ENCODE data around the gene SLAMF9.

The SLAMF9 gene

DNA sequence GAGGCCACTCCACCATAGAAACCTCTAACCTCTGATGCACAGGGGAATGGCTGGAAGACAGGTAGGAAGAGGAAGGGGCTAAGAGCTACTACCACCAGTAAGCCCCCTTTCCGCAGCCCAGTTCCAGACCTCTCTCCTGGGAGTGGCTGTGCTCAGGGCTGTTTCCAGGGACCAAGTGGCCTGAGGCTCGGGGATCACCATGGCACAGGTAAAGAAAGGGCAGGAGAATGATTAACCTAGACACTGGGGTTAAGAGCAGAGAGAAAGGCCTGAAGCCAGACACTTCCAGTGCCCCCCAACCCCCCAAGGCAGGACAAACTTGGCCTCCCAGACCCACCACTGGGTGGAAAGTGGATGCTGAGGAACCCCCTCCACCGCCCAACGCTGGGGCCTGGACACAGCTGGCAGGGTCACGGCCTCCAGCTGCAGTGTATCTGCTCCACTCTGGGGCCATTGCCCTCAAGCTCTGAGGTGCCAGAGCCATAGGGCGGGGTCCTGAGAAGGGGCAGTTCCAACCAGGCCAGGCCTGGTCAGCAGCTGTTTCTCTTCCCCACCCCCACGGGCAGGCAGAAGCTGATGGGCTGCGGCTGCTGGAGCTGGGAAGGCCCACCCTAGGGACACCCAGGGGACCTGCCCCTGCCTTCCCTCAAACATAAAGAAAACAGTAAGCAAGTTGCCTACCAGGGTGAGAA, 31.4 kb downstream of the SLAMF9 start:
- TF ChIP-seq Cebpa-rat (IDR thresholded peaks at IDR 0.05), result no peak
- Histone ChIP-seq H3K4me2 (peak overlapping the region; percentile 88), H3K4me3 (peak overlapping the region; percentile 96), H3K9me3 (no peaks in the 10 kb centered on the region), H3K9ac (peak overlapping the region; percentile 96), H3K27ac (peak overlapping the region; percentile 72), H3K36me3 (peaks cover 57% of the 10 kb centered on the region), H3K4me1 (peaks cover 74% of the 10 kb centered on the region), H4K20me1 (peaks cover 68% of the 10 kb centered on the region), H3K27me3 (no peaks in the 10 kb centered on the region)

DNA sequence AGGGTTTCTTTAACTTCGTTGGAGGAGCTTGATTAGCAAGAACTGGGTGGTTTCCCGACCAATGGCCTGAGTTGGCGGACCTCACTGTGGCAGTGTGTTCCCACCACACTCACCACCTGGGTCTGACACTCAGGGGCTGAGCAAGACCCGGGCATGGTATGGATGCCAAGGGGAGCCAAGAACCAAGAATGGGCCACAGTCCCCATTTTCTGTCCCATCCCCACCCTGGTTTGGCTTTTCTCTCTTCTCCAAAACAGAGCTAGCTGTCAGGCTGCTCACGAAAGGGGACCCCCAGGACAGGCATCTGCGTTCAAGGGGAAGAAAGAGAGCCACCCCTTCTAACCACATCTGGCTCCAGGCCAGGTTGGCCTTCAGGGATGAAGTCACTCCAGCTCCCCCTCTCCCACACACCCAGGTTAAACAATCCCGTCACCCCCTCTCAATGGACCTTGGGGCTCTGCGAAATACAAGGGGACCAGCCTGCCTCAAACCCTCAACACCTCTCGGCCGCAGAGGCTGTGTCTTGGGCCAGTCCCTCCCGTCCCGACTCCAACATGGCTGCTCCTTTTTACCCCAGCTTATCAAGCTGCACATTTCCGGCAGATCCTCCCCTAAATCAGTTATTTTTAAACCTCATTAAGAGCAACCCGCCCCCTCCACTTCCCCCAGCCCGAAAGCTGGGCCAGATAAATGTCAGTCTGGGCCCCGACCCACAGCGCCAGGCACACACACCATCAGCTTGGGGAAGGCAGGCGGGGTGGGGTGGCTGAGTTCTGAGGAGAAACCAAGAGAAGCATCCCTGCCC, 32.1 kb downstream of the SLAMF9 start:
- no peak for TF ChIP-seq Cebpa-rat (IDR thresholded peaks at IDR 0.05)
- peak overlapping the region; percentile 88 for H3K4me2 ChIP-seq
- H3K27me3 ChIP-seq, result no peaks in the 10 kb centered on the region
- no peaks in the 10 kb centered on the region for H3K9me3 ChIP-seq
- peaks cover 71% of the 10 kb centered on the region for H4K20me1 ChIP-seq
- H3K36me3 ChIP-seq, result peaks cover 57% of the 10 kb centered on the region
- H3K27ac ChIP-seq, result peak overlapping the region; percentile 72
- H3K4me3 ChIP-seq, result peak overlapping the region; percentile 96
- peaks cover 82% of the 10 kb centered on the region for H3K4me1 ChIP-seq
- H3K9ac ChIP-seq, result peak overlapping the region; percentile 96

DNA sequence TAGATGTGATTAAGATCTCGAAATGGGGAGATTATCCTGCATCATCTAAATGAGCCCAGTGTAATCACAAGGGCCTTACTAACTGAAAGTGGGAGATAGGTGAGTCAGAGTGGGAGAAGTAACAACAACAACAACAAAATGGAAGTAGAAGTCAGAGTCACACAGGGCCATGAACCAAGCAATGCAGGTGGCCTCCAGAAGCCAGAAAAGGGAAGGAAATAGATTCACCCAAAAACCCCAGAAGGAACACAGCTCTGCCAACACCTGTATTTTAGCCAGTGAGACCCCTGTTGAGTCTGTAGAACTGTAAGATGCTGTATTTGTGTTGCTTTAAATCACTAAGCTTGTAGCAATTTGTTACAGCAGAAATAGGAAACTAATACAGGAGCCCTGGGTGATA, 32.8 kb downstream of the SLAMF9 start:
- Histone ChIP-seq H3K9ac (peak overlapping the region; percentile 96; the same call in 1 of the 2 replicates), H3K36me3 (peaks cover 62% of the 10 kb centered on the region), H3K27me3 (no peaks in the 10 kb centered on the region), H4K20me1 (peaks cover 71% of the 10 kb centered on the region), H3K4me2 (peak overlapping the region; percentile 88), H3K27ac (peak overlapping the region; percentile 72), H3K4me1 (peaks cover 85% of the 10 kb centered on the region), H3K4me3 (peak overlapping the region; percentile 96; the same call in 1 of the 2 replicates), H3K9me3 (no peaks in the 10 kb centered on the region)
- no peak for TF ChIP-seq Cebpa-rat (IDR thresholded peaks at IDR 0.05)

DNA sequence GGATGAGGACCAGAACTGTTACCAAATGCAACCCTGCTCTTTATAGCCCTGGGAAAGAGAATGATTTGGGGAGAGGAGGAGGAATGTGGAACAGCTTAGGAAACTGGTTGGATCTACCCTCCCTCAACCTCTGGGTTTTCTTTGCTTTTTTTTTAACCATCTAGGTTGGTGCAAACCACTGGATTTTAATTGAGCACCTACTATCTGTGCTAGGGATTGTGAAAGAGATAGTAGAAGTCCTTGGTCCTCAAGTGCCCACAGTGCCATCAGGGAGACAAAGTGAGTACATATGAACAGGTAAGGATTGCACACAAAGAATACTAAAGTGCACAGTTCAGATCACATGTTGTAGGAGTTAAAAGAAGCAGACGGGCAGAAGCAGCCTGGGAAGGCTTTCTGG, 33.4 kb downstream of the SLAMF9 start:
- Histone ChIP-seq H3K9me3 (no peaks in the 10 kb centered on the region), H3K4me3 (no peak overlapping the region), H4K20me1 (peaks cover 71% of the 10 kb centered on the region), H3K27me3 (no peaks in the 10 kb centered on the region), H3K4me1 (peaks cover 82% of the 10 kb centered on the region), H3K36me3 (peaks cover 68% of the 10 kb centered on the region), H3K4me2 (peak overlapping the region; percentile 88; the same call in 1 of the 2 replicates), H3K9ac (no peak overlapping the region; the same call in 1 of the 2 replicates), H3K27ac (no peak overlapping the region)
- no peak for TF ChIP-seq Cebpa-rat (IDR thresholded peaks at IDR 0.05)

DNA sequence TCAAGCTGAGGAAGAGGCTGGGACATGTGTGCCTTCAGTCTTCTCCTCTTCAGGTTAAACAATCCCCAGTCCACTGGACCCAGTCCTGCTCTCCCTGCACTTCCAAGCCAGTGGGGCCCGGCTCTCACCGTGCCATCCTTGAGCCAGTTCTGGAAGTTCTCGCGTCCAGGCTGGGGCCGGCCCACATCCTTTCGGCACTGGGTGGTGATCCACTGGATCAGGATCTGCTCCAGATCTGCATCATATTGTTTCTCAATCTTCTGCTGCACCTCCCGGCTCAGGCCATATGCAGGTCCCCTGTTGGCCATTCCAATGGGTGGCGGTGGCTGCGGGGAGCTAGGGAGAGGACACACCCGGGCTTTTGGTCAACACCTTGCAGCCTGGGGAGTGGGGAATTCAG, 33.8 kb downstream of the SLAMF9 start:
- Histone ChIP-seq H3K9me3 (no peaks in the 10 kb centered on the region), H3K27me3 (no peaks in the 10 kb centered on the region), H3K4me2 (0 out of 2 replicates have a peak overlapping the region, but pooled peaks have one; percentile 14), H3K36me3 (peaks cover 71% of the 10 kb centered on the region), H3K9ac (no peak overlapping the region), H4K20me1 (peaks cover 71% of the 10 kb centered on the region), H3K4me1 (peaks cover 81% of the 10 kb centered on the region), H3K27ac (peak overlapping the region; percentile 49), H3K4me3 (no peak overlapping the region)
- no peak for TF ChIP-seq Cebpa-rat (IDR thresholded peaks at IDR 0.05)

DNA sequence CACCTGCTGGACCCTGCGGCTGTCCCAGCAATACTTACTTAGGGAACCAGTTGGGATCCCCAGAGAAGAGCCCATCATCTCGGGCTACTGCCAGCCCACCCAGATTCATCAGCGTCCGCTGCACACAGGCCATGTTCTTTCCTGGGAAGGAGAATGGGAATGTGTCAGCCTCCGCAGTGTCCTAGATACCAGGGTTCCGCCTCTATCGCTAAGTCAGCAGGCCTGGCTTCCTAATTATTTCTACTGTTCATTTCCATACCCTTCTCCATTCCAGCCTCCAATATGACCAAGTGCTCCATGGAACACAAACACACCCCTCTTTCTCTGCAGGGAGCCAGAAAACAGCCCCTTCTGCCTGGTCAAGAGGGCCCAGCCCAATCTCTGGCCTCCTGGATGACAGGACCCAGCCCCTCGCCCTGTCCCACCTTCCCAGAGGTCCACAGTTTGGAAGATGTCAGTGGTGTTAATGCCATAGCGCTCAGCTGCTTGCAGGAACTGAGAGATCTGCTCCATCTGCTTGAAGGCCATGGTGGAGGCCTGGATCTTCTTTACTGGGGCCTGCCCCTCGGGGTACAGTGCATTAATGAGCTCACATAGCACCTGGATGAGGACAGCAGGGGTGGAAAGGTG, 34.7 kb downstream of the SLAMF9 start:
- no peak for TF ChIP-seq Cebpa-rat (IDR thresholded peaks at IDR 0.05)
- Histone ChIP-seq H4K20me1 (peaks cover 71% of the 10 kb centered on the region), H3K9me3 (no peaks in the 10 kb centered on the region), H3K9ac (no peak overlapping the region), H3K27me3 (no peaks in the 10 kb centered on the region), H3K4me2 (peak overlapping the region; percentile 67), H3K4me1 (peaks cover 81% of the 10 kb centered on the region), H3K4me3 (no peak overlapping the region), H3K27ac (peak overlapping the region; percentile 49; the same call in 1 of the 2 replicates), H3K36me3 (peaks cover 71% of the 10 kb centered on the region)

DNA sequence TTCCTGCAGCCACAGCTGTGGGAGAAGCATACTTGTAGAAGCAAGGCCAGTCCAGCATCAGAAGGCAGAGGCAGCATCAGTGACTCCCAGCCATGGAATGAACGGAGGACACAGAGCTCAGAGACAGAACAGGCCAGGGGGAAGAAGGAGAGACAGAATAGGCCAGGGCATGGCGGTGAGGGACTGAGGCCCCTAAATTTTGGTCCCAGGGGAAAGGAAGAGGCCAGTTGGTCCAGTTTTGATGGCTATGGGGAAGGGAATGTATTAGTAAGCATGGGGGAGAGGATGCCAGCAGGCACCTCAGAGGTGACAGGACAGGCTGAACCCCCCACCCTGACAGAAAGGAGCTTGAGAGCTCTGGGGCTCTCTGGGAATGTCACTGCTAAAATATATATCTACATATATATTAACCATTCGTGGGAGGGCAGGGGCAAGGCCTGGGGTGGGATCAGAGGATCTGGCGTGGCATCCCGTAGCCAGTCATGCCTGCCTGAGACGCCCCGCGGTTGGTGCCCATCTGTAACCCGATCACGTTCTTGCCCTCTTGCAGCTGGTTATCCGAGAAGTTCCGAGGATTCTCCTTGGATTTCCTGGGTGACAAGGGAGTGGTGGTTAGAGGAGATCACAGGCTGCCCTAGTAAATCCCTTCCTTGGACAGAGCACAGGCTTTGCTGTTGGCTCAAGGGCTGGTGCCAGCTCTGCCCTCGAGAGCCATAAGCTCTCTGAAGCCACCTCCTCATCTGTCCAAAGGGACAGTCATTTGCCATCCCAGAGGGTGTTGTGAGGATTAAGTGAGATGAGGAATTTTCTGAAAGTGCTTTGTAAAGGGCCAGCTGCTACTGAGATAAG, 35.5 kb downstream of the SLAMF9 start:
- TF ChIP-seq Cebpa-rat (IDR thresholded peaks at IDR 0.05), result no peak
- H4K20me1 ChIP-seq, result peaks cover 63% of the 10 kb centered on the region
- H3K27me3 ChIP-seq, result no peaks in the 10 kb centered on the region
- H3K27ac ChIP-seq, result peak overlapping the region; percentile 35; the same call in 1 of the 2 replicates
- no peak overlapping the region for H3K4me3 ChIP-seq
- peaks cover 76% of the 10 kb centered on the region for H3K4me1 ChIP-seq
- H3K9me3 ChIP-seq, result no peaks in the 10 kb centered on the region
- H3K4me2 ChIP-seq, result peak overlapping the region; percentile 67
- H3K9ac ChIP-seq, result no peak overlapping the region; the same call in 1 of the 2 replicates
- H3K36me3 ChIP-seq, result peaks cover 71% of the 10 kb centered on the region

DNA sequence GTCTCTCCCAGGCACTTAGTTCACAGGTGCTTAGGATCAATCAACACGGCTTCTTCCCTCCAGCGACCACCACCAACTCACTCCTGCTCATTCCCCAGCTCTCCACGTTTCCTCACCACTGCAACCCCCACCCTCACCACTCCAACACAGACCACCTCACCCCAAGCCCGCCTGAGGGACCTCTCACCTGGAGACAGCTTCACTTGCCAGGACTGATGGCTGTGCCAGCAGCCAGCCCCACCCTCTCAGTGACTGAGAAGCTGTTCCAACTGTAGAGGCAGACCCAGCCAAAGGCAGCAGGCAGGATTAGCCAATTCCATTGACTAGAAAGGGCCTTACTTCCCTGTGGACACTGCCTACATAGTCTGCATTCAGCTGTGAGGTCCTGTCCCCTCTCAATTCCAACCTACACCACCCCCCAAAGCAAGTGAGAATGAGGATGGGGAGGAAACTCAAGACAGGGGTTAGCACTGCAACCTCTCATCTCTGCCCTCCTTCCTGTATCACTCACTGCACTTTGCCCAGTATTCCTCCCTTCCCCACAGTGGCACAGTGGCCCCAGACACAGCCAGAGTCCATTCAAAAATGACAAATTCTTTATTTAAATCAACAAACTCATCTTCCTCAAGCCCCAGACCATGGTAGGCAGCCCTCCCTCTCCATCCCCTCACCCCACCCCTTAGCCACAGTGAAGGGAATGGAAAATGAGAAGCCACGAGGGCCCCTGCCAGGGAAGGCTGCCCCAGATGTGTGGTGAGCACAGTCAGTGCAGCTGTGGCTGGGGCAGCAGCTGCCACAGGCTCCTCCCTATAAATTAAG, 36.3 kb downstream of the SLAMF9 start:
- Histone ChIP-seq H3K27ac (peak overlapping the region; percentile 71), H3K36me3 (peaks cover 71% of the 10 kb centered on the region), H3K4me1 (peaks cover 71% of the 10 kb centered on the region), H4K20me1 (peaks cover 55% of the 10 kb centered on the region), H3K27me3 (no peaks in the 10 kb centered on the region), H3K4me3 (no peak overlapping the region), H3K4me2 (peak overlapping the region; percentile 67), H3K9ac (no peak overlapping the region), H3K9me3 (no peaks in the 10 kb centered on the region)
- no peak for TF ChIP-seq Cebpa-rat (IDR thresholded peaks at IDR 0.05)
